Measurements from ENCODE around the gene CETP. TPM values are rescaled to one million over a fixed set of nuclear protein-coding genes. Genes with fewer than 3 reads are reported as not detected.

CETP gene
- total RNA-seq, 1 donor from 2014 or later: 18.5 TPM

- DNase-seq (ENCODE audit: extremely low read depth, low read depth, low spot score): no peak
These were observed 55.1 kb downstream of the CETP start for GRCh38 chr16:57016831-57017230.

GRCh38 chr16:57017251-57017650 lies 55.5 kb downstream of the CETP start:
- peak; percentile 58 for DNase-seq (ENCODE audit: extremely low read depth, low read depth, low spot score)

- DNase-seq (ENCODE audit: extremely low read depth, low read depth, low spot score): no peak
These were observed 58.0 kb downstream of the CETP start for GRCh38 chr16:57019746-57020145.

GRCh38 chr16:57020651-57021050 lies 58.9 kb downstream of the CETP start:
- no peak for DNase-seq (ENCODE audit: extremely low read depth, low read depth, low spot score)

- no peak for DNase-seq (ENCODE audit: extremely low read depth, low read depth, low spot score)
These were observed 60.0 kb downstream of the CETP start for GRCh38 chr16:57021757-57022156.

GRCh38 chr16:57022445-57022844 lies 60.7 kb downstream of the CETP start:
- DNase-seq (ENCODE audit: extremely low read depth, low read depth, low spot score): no peak

- no peak for DNase-seq (ENCODE audit: extremely low read depth, low read depth, low spot score)
These were observed 61.9 kb downstream of the CETP start for GRCh38 chr16:57023541-57024249.

- no peak for DNase-seq (ENCODE audit: extremely low read depth, low read depth, low spot score)
These were observed 63.3 kb downstream of the CETP start for GRCh38 chr16:57024894-57025680.

- DNase-seq (ENCODE audit: extremely low read depth, low read depth, low spot score): no peak
These were observed 64.4 kb downstream of the CETP start for GRCh38 chr16:57025941-57026777.

GRCh38 chr16:57026778-57027062 lies 65.0 kb downstream of the CETP start:
- DNase-seq (ENCODE audit: extremely low read depth, low read depth, low spot score): no peak

- DNase-seq (ENCODE audit: extremely low read depth, low read depth, low spot score): no peak
These were observed 65.3 kb downstream of the CETP start for GRCh38 chr16:57027067-57027466.

GRCh38 chr16:57028086-57028485 lies 66.3 kb downstream of the CETP start:
- no peak for DNase-seq (ENCODE audit: extremely low read depth, low read depth, low spot score)

GRCh38 chr16:57029161-57030160 lies 67.7 kb downstream of the CETP start:
- DNase-seq (ENCODE audit: extremely low read depth, low read depth, low spot score): no peak

- no peak for DNase-seq (ENCODE audit: extremely low read depth, low read depth, low spot score)
These were observed 68.7 kb downstream of the CETP start for GRCh38 chr16:57030346-57030902.

GRCh38 chr16:57031156-57031555 lies 69.4 kb downstream of the CETP start:
- no peak for DNase-seq (ENCODE audit: extremely low read depth, low read depth, low spot score)

GRCh38 chr16:57032346-57032745 lies 70.6 kb downstream of the CETP start:
- no peak for DNase-seq (ENCODE audit: extremely low read depth, low read depth, low spot score)

- no peak for DNase-seq (ENCODE audit: extremely low read depth, low read depth, low spot score)
These were observed 71.2 kb downstream of the CETP start for GRCh38 chr16:57032931-57033330.

All from glomerular endothelial cell (primary cell).